Ishikawa (cell line): ENCODE data around the gene CABLES1.

Experiments
- CEBPB ChIP-seq: IDR thresholded peaks from 2 replicates; pipeline ENCODE4 v1.6.1; 2012
- CREB1 ChIP-seq: IDR thresholded peaks from 2 replicates; pipeline ENCODE4 v1.6.1; 2012; ENCODE audit warnings: low read depth
- EP300 ChIP-seq: IDR thresholded peaks from 2 replicates; pipeline ENCODE4 v1.6.1; 2012; ENCODE audit warnings: borderline replicate concordance
- FOXM1 ChIP-seq: IDR thresholded peaks from 2 replicates; pipeline ENCODE4 v1.6.1; 2012; ENCODE audit warnings: low read depth, borderline replicate concordance
- NFIC ChIP-seq: IDR thresholded peaks from 2 replicates; pipeline ENCODE4 v1.6.1; 2012
- RAD21 ChIP-seq: IDR thresholded peaks from 2 replicates; pipeline ENCODE4 v1.6.1; 2012; ENCODE audit warnings: low read depth
- REST ChIP-seq: IDR thresholded peaks from 2 replicates; pipeline ENCODE4 v1.6.1; 2012; ENCODE audit warnings: low read depth, mild to moderate bottlenecking
- TAF1 ChIP-seq: IDR thresholded peaks from 2 replicates; pipeline ENCODE4 v1.6.1; 2012; ENCODE audit warnings: low read depth, mild to moderate bottlenecking
- TCF12 ChIP-seq: IDR thresholded peaks from 2 replicates; pipeline ENCODE4 v1.6.1; 2012; ENCODE audit warnings: low read depth
- TEAD4 ChIP-seq: IDR thresholded peaks from 2 replicates; pipeline ENCODE4 v1.6.1; 2012
- YY1 ChIP-seq: IDR thresholded peaks from 2 replicates; pipeline ENCODE4 v1.6.1; 2012; ENCODE audit warnings: low read depth
- ZBTB7A ChIP-seq: IDR thresholded peaks from 2 replicates; pipeline ENCODE4 v1.6.1; 2012; ENCODE audit warnings: low read depth
- TF ChIP-seq, protein P1 (sequence below): IDR thresholded peaks from 2 replicates; pipeline ENCODE4 v1.6.1; 2012
- TF ChIP-seq, protein P2 (sequence below): IDR thresholded peaks from 2 replicates; pipeline ENCODE4 v1.6.1; 2012

- TF ChIP-seq, protein P1, sequence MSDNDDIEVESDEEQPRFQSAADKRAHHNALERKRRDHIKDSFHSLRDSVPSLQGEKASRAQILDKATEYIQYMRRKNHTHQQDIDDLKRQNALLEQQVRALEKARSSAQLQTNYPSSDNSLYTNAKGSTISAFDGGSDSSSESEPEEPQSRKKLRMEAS, result no peak
- no peak for TF ChIP-seq RAD21
- TF ChIP-seq, protein P2, sequence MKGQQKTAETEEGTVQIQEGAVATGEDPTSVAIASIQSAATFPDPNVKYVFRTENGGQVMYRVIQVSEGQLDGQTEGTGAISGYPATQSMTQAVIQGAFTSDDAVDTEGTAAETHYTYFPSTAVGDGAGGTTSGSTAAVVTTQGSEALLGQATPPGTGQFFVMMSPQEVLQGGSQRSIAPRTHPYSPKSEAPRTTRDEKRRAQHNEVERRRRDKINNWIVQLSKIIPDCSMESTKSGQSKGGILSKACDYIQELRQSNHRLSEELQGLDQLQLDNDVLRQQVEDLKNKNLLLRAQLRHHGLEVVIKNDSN, result no peak
- no peak for TF ChIP-seq REST
- no peak for TF ChIP-seq EP300
- no peak for TF ChIP-seq NFIC
- no peak for TF ChIP-seq YY1
- no peak for TF ChIP-seq TAF1
- TF ChIP-seq CEBPB, result no peak
- no peak for TF ChIP-seq CREB1
- TF ChIP-seq ZBTB7A, result no peak
- no peak for TF ChIP-seq TEAD4
- TF ChIP-seq TCF12, result no peak
- no peak for TF ChIP-seq FOXM1
These were observed 130.6 kb downstream of the CABLES1 start for GRCh38 chr18:23265682-23266399.
